ENCODE results near the gene ARPC5. TPM values are rescaled to one million over a fixed set of nuclear protein-coding genes. Genes with fewer than 3 reads are reported as not detected.

Gene ARPC5
- total RNA-seq: 91.6 and 92.5 TPM in 2 replicates

GRCh38 chr1:183635606-183636333, at the start of gene ARPC5:
Gene ARPC5 (minus strand): TSS chr1:183635783. CDS start chr1:183635659, 124 bp downstream.

GRCh38 chr1:183652547-183653461, 17.2 kb upstream of the ARPC5 start, which contains the start of gene APOBEC4:
Gene APOBEC4 (minus strand): TSS chr1:183653316. CDS start chr1:183648781, 4,535 bp downstream.

GRCh38 chr1:183590244-183591191, 45.1 kb downstream of the ARPC5 start, which contains the start of gene NCF2:
Gene NCF2 (minus strand): TSS chr1:183590459. CDS start chr1:183590329, 130 bp downstream.

Other genes with a start within 250 kb of the ARPC5 start
- gene NMNAT2, start 217.4 kb downstream of the ARPC5 start, total RNA-seq: under 0.01 and 0.21 TPM in 2 replicates
- gene SMG7, start 163.3 kb downstream of the ARPC5 start, total RNA-seq: 25.4 and 27.5 TPM in 2 replicates
- gene NCF2, start 45.3 kb downstream of the ARPC5 start, total RNA-seq: 52.6 and 109 TPM in 2 replicates
- gene APOBEC4, start 17.5 kb upstream of the ARPC5 start, total RNA-seq: not detected in 2 replicates
- 0.43 and 1.7 TPM in 2 replicates for gene RGL1, start 169.3 kb upstream of the ARPC5 start, total RNA-seq